Mesodermal cell (in vitro differentiated cells): Measurements from ENCODE around the gene IFNA1.

Experiments used
- H3K27ac ChIP-seq: 2 replicates; pipeline ENCODE4 v1.7.0; 2013; ENCODE audit warnings: mild to moderate bottlenecking, low read depth, low read length, moderate library complexity; ENCODE audit not compliant: severe bottlenecking
- H3K36me3 ChIP-seq: 2 replicates; pipeline ENCODE4 v1.7.1; 2013; ENCODE audit warnings: mild to moderate bottlenecking, low read length, moderate library complexity; ENCODE audit not compliant: control insufficient read depth, insufficient read depth
- H3K4me1 ChIP-seq: one replicate; pipeline ENCODE4 v1.7.1; 2013; ENCODE audit warnings: mild to moderate bottlenecking, low read length; ENCODE audit not compliant: insufficient read depth, control insufficient read depth, poor library complexity, severe bottlenecking
- H3K4me3 ChIP-seq: 2 replicates; pipeline ENCODE4 v1.7.0; 2013; ENCODE audit warnings: low read length, control low read depth, mild to moderate bottlenecking; ENCODE audit not compliant: insufficient read depth, poor library complexity, severe bottlenecking; ENCODE audit errors: extremely low read depth
- H3K9me3 ChIP-seq: 2 replicates; pipeline ENCODE4 v1.7.1; 2013; ENCODE audit warnings: mild to moderate bottlenecking, low read length, moderate library complexity; ENCODE audit not compliant: control insufficient read depth
- WGBS, 2 experiments: methylation state at CpG; one replicate each; pipeline ENCODE4 v1.1.5; 2013; ENCODE audit warnings: missing lambda C conversion rate in 2 of 2; ENCODE audit not compliant: insufficient coverage in 2 of 2; 5-methylcytosine and 5-hydroxymethylcytosine counted together

Gene IFNA1

DNA sequence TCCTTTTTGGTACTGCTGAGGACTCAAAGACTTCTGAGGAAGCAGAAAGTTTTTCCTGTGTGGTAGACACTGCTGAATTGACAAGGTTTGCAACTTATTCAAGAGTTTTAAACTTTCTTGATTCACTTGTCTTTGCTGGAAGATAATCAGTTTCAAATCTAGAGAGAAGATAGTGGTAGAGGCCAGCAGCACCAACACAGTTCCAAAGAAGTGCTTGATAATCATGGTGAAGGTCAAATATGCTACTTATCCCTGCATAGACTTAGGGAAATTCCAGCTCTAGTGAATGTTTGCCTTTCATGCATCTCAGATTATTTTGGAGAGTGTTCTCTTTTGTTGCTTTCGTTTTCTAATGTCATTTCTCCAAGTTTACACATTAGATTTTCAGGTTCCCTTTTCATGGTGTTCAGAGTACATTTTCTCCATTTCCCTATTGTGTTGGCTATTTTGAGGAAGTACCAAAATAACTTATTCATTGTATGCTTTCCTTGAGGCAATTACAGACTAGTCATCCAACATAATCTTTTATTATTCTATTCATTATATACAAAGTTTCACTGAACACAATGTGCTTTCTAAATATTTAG is 41.3 kb downstream of the IFNA1 start:
- no peaks in the 10 kb centered on the region for H3K36me3 ChIP-seq
- no peaks in the 10 kb centered on the region for H3K9me3 ChIP-seq
- no peaks in the 10 kb centered on the region for H3K4me1 ChIP-seq
- WGBS, 2 experiments, result no CpG with 5 or more reads among the region's 1 CpG
- H3K4me3 ChIP-seq, result no peak overlapping the region
- H3K27ac ChIP-seq, result no peak overlapping the region

DNA sequence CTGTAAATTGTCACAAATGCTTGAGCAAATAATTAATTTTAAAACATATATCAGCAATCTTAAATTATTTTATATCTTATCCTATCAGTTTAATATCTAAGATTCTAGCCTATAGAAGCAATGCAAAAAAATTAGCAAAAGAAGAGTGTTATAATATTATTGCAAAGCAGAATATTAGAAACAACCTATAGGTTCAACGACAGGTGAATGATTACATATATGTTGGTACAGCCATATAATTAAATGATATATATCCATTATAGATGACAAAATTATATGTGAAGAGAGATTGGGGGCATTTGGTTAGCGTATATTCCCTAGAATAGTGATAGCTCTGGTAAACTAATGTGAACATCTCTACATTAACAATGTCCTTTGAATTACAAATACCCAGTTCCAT is 42.0 kb downstream of the IFNA1 start, which contains the start of gene IFNE:
IFNE (minus strand) TSS at position 101 of the 400 bp plus-strand sequence. CDS start 619 bp downstream, outside the sequence.
- H3K9me3 ChIP-seq, result no peaks in the 10 kb centered on the region
- H3K36me3 ChIP-seq, result no peaks in the 10 kb centered on the region
- no CpG with 5 or more reads among the region's 2 CpGs for WGBS, 2 experiments
- no peaks in the 10 kb centered on the region for H3K4me1 ChIP-seq
- no peak within 1 kb of the TSS for H3K27ac ChIP-seq
- H3K4me3 ChIP-seq, result no peak within 1 kb of the TSS
